Fibroblast of pulmonary artery (primary cell): ENCODE results near the gene ZCCHC10.
"Not testable (repeated sequence)": the region's sequence is repeated elsewhere in the genome, so short reads cannot be mapped to it uniquely, and the experiment has no call there.

Experiments used
- DNase-seq: peaks from one replicate; pipeline ENCODE4 v3.0.0-alpha.2; 2010; ENCODE audit warnings: low read depth
- H3K4me3 ChIP-seq: replicated peaks from 2 replicates; pipeline ENCODE4 v1.5.1; 2011; ENCODE audit warnings: low read depth, mild to moderate bottlenecking, control low read depth, low read length, moderate library complexity
- TF ChIP-seq, protein P1 (sequence below): IDR thresholded peaks from 2 replicates; pipeline ENCODE4 v1.5.1; 2011; ENCODE audit warnings: mild to moderate bottlenecking, control low read depth, low read length, inconsistent platforms; ENCODE audit errors: missing control alignments

Gene ZCCHC10

DNA sequence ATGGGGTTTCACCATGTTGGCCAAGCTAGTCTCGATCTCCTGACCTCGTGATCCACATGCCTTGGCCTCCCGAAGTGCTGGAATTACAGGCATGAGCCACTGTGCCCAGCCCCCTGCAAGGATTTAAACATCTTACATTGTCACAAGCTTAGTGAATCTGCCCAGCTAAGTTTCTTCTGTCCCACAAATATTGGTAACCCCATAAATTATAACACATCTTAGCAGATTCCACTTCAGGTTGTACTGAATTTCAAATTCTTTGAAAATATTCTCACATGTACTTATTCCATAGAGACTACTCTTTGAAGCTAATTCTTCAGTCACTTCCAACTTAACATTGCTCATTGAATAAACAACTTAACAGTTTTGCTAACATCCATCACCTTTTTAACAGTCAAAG, 49.5 kb downstream of the ZCCHC10 start:
- TF ChIP-seq, protein P1, sequence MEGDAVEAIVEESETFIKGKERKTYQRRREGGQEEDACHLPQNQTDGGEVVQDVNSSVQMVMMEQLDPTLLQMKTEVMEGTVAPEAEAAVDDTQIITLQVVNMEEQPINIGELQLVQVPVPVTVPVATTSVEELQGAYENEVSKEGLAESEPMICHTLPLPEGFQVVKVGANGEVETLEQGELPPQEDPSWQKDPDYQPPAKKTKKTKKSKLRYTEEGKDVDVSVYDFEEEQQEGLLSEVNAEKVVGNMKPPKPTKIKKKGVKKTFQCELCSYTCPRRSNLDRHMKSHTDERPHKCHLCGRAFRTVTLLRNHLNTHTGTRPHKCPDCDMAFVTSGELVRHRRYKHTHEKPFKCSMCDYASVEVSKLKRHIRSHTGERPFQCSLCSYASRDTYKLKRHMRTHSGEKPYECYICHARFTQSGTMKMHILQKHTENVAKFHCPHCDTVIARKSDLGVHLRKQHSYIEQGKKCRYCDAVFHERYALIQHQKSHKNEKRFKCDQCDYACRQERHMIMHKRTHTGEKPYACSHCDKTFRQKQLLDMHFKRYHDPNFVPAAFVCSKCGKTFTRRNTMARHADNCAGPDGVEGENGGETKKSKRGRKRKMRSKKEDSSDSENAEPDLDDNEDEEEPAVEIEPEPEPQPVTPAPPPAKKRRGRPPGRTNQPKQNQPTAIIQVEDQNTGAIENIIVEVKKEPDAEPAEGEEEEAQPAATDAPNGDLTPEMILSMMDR: no peak
- H3K4me3 ChIP-seq: no peak overlapping the region
- no peak for DNase-seq

DNA sequence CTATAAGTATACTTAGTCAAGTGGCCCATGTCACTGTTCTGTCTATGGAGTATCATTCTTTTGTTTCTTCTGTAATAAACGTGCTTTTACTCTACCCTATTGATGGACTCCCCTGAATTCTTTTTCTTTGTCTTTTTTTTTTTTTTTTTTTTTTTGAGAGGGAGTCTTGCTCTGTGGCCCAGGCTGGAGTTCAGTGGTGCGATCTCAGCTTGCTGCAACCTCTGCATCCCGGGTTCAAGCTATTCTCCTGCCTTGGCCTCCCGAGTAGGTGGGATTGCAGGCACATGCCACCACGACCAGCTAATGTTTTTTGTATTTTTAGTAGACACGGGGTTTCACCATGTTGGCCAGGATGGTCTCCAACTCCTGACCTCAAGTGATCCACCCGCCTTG, 53.9 kb downstream of the ZCCHC10 start:
- not testable (repeated sequence) for DNase-seq, H3K4me3 ChIP-seq

DNA sequence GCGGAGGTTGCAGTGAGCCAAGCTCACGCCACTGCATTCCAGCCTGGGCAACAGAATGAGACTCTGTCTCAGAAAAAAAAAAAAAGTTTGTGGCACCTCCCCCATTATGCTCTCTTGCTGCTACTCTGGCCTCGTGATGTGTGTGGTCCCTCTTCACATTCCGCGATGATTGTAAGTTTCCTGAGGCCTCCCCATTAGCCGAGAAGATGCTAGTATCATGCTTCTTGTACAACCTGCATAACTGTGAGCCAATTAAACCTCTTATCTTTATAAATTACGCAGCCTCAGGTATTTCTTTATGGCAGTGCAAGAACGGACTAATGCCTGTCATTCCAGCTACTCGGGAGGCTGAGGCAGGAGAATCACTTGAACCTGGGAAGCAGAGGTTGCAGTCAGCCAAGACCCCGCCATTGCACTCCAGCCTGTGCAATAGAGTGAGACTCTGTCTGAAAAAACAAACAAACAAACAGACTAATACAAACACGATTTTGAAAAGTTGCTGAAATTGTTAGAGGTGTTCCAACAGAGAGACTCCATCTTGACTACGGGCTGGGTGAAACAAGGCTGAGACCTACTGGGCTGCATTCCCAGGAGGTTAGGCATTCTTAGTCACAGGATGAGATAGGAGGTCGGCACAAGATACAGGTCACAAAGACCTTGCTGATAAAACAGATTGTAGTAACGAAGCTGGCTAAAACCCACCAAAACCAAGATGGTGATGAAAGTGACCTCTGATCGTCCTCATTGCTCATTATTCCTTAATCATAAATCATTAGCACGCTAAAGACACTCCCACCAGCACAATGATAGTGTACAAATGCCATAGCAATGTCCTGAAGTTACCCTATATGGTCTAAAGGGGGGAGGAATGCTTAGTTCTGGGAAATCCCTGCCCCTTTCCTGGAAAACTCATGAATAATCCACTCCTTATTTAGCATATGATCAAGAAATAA, 54.6 kb downstream of the ZCCHC10 start:
- peak; percentile 52 for DNase-seq
- H3K4me3 ChIP-seq: no peak overlapping the region

DNA sequence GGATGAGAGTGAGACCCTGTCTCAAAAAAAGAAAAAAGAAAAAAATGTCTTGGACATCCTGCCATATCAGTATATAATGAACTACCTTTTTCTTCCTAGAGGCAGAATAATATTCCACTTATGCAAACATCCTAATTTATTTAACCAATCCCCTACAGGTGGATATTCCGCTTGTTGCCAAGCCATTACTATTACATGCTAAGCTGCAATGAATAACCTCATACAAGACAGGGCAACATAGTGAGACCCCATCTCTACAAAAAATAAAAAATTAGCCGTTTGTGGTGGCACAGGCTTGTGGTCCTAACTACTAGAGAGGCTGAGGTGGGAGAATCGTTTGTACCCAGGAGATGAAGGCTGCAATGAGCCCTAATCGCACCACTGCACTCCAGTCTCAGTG, 61.2 kb downstream of the ZCCHC10 start:
- TF ChIP-seq, protein P1: no peak
- H3K4me3 ChIP-seq: no peak overlapping the region
- DNase-seq: no peak

More for the DNA sequence above, 54.6 kb downstream of the ZCCHC10 start:
- TF ChIP-seq, protein P1: no peak

DNA sequence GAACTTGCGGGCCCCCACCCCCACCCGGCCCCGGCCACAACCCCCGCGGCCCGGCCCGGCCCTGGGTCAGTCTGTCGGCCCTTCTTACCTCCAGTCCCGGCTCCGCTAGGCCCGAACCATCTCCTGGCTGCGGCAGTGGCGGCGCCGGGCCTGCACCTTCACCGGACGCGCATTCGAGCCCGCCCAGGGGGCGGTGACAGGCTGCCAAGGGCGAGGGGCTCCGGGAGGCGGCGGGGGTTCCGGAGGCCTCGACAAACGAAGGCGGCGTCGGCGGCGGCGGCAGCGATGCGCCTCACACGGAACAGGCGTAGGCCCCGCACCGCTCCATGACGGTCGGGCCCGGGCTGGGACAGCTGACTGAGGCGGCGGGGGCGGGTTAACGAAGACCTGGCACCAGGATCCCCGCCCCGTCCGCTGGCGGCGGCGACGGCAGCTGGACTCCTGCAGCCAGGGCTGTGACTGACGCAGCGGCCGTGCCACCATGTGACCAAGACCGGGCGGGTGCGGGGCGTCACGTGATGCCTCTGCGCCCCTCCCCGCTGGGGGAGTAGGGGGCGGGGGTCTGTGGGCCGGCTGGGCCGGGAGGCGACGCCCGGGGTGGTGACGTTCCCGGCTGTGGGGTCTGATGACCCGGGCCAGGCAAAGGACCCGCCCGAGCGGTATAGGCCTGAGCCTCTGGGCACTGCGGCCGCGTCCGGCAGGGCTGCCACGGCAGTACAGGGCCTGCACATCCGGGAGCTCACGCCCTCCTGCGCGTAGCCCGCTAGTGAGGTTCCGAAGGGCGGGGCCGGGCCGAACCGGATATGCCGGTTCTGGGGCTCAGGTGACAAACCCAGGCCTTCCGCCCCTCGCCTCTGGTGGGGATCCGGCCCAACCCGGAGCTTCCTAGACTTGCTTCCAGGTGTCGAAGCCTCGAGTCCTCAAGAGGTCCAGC, 62.9 kb downstream of the ZCCHC10 start, which contains the start of gene AFF4:
TSS of gene AFF4 (minus strand) at position 464 of the 934 bp plus-strand sequence. CDS start 26,445 bp downstream, outside the sequence.
- DNase-seq: peak; percentile 97
- H3K4me3 ChIP-seq: peak within 1 kb of the TSS; percentile 95
- TF ChIP-seq, protein P1: no peak

DNA sequence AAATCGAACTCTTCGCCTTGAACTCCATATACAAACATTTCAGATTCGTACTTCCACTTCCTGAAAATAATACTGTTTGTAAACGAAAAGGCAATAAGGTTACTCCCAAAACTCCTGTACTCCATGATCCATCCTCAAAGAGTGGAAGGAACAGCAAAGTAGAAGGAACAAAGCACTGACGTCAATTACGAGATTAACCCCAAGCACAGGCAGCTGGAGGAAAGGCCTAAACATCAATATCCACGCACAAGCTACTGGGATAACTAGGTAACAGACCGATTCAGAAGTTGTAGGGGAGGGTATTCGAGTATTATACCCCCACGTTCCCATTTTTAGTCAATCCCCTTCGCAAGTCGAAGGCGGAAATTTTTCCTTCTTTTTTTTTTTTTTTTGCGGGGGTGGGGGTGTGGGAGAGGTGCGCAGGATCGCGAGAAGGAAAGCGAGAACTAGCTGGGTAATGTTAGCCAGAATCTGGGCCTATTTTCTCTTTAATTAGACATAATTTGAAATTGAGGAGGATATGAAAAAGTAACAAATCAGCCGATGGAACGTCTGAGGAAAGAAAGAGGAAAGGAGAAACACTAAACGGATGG, 63.8 kb downstream of the ZCCHC10 start:
- peak; percentile 83 for DNase-seq
- H3K4me3 ChIP-seq: peak overlapping the region; percentile 95
- TF ChIP-seq, protein P1: no peak
